Endothelial cell of umbilical vein (primary cell): Measurements from ENCODE around the gene DDX27. TPM values are rescaled to one million over a fixed set of nuclear protein-coding genes. Genes with fewer than 3 reads are reported as not detected.

Experiments
- BruUV-seq: library from RNA; stranded (reverse); fragments of 400-500 nt; replicated peaks from 2 replicates; lab custom pipeline; 2021; lab: Mats Ljungman, UMichigan
- CTCF ChIA-PET: fragments of 300-600, 350-600 bp; sonication (Branson Sonifier 250); formaldehyde crosslinking; loops from one replicate; lab custom pipeline; 2021; ENCODE audit warnings: antibody characterized with exemption, inconsistent platforms; lab: Charles Lee
- POLR2A ChIA-PET: fragments of 300-600, 350-600 bp; sonication (Branson Sonifier 250); formaldehyde crosslinking; loops from one replicate; lab custom pipeline; 2021; ENCODE audit warnings: antibody characterized with exemption, inconsistent platforms; lab: Charles Lee
- DNase-seq: peaks from one replicate; pipeline ENCODE4 v3.0.0-alpha.2; 2011; ENCODE audit warnings: low read depth, low spot score
- FAIRE-seq: peaks from 2 replicates; lab custom pipeline; 2011; peaks lifted over from hg19 to GRCh38; lab: Jason Lieb, UNC
- H2AFZ ChIP-seq: 2 replicates; pipeline ENCODE4 v1.6.0; 2012; ENCODE audit warnings: low read depth, low read length, control low read depth, inconsistent platforms
- H3K27ac ChIP-seq: 2 replicates; pipeline ENCODE4 v1.5.1; 2011; ENCODE audit warnings: low read depth, mild to moderate bottlenecking, control low read depth, low read length, moderate library complexity; ENCODE audit not compliant: insufficient read depth
- H3K27me3 ChIP-seq, 2 experiments: 2 replicates each; pipeline versions ENCODE4 v1.6.0 to v1.6.1; 2011; ENCODE audit warnings: low read length in 2 of 2, mixed read lengths in 1 of 2; ENCODE audit not compliant: control insufficient read depth in 2 of 2, insufficient read depth in 2 of 2
- H3K36me3 ChIP-seq, 2 experiments: 2 replicates in 1 of 2; 3 replicates in 1 of 2; pipeline ENCODE4 v1.5.1; 2011; ENCODE audit warnings: low read length in 2 of 2, mild to moderate bottlenecking in 1 of 2, moderate library complexity in 1 of 2; ENCODE audit not compliant: control insufficient read depth in 2 of 2, insufficient read depth in 2 of 2; ENCODE audit errors: extremely low read depth in 1 of 2
- H3K4me1 ChIP-seq: 3 replicates; pipeline ENCODE4 v1.5.1; 2011; ENCODE audit warnings: mild to moderate bottlenecking, low read length; ENCODE audit not compliant: control insufficient read depth, insufficient read depth; ENCODE audit errors: extremely low read depth
- H3K4me2 ChIP-seq: 2 replicates; pipeline ENCODE4 v1.6.1; 2011; ENCODE audit warnings: low read length, control low read depth, mixed read lengths; ENCODE audit not compliant: insufficient read depth
- H3K4me3 ChIP-seq, 3 experiments: fragments of 200-600 bp in 1 of 3; sonication (generic), shearing (Covaris generic) in 1 of 3; replicated peaks in 1 of 3; 2 replicates each; pipeline ENCODE4 v1.5.1; 2011 to 2016; ENCODE audit warnings: control low read depth in 3 of 3, low read length in 3 of 3, mild to moderate bottlenecking in 2 of 3, inconsistent platforms in 1 of 3, low read depth in 1 of 3, moderate library complexity in 1 of 3; ENCODE audit not compliant: insufficient read depth in 1 of 3
- H3K79me2 ChIP-seq: 2 replicates; pipeline ENCODE4 v1.6.0; 2012; ENCODE audit warnings: low read length, inconsistent platforms; ENCODE audit not compliant: control insufficient read depth, insufficient read depth
- H3K9ac ChIP-seq: replicated peaks from 2 replicates; pipeline ENCODE3; 2011; ENCODE audit warnings: low read length, control low read depth; ENCODE audit not compliant: insufficient read depth; ENCODE audit errors: extremely low read depth
- H3K9me1 ChIP-seq: replicated peaks from 3 replicates; pipeline ENCODE4 v1.6.0; 2011; ENCODE audit warnings: mild to moderate bottlenecking, low read length; ENCODE audit not compliant: control insufficient read depth, insufficient read depth; ENCODE audit errors: extremely low read depth
- H3K9me3 ChIP-seq: replicated peaks from 2 replicates; pipeline ENCODE4 v1.5.1; 2012; ENCODE audit warnings: low read length, inconsistent platforms; ENCODE audit not compliant: control insufficient read depth, insufficient read depth
- H4K20me1 ChIP-seq: replicated peaks from 2 replicates; pipeline ENCODE3; 2011; ENCODE audit warnings: mild to moderate bottlenecking, low read length; ENCODE audit not compliant: control insufficient read depth, insufficient read depth; ENCODE audit errors: extremely low read depth
- CTCF ChIP-seq, 2 donors: IDR thresholded peaks; 1 replicate in 1 of 2; 2 replicates in 1 of 2; pipeline ENCODE4 v1.5.1; 2011; ENCODE audit warnings: low read length in 2 of 2, mild to moderate bottlenecking in 2 of 2, moderate library complexity in 2 of 2, control low read depth in 1 of 2, inconsistent platforms in 1 of 2, low read depth in 1 of 2; ENCODE audit not compliant: insufficient read depth in 1 of 2; ENCODE audit errors: extremely low read depth in 1 of 2
- EZH2 ChIP-seq: IDR thresholded peaks from 2 replicates; pipeline ENCODE4 v1.6.1; 2012; ENCODE audit warnings: borderline replicate concordance, low read depth, mild to moderate bottlenecking, moderate library complexity, low read length, inconsistent platforms; ENCODE audit not compliant: severe bottlenecking
- FOS ChIP-seq: IDR thresholded peaks from 2 replicates; pipeline ENCODE4 v1.6.1; 2011; ENCODE audit warnings: mild to moderate bottlenecking, low read length, moderate library complexity, borderline replicate concordance; ENCODE audit not compliant: insufficient read depth
- GATA2 ChIP-seq: IDR thresholded peaks from 2 replicates; pipeline ENCODE4 v1.7.0; 2011; ENCODE audit warnings: low read depth, mild to moderate bottlenecking, moderate library complexity, mixed read lengths, low read length; ENCODE audit not compliant: insufficient read length, insufficient read depth
- JUN ChIP-seq: IDR thresholded peaks from 2 replicates; pipeline ENCODE4 v1.6.1; 2011; ENCODE audit warnings: borderline replicate concordance, low read depth; ENCODE audit not compliant: insufficient read length, insufficient read depth
- MAX ChIP-seq: IDR thresholded peaks from 2 replicates; pipeline ENCODE4 v1.6.1; 2011; ENCODE audit not compliant: insufficient read depth, insufficient read length
- MYC ChIP-seq: IDR thresholded peaks from one replicate; pipeline ENCODE4 v1.6.1; 2011; ENCODE audit warnings: mild to moderate bottlenecking, low read depth, low read length
- POLR2A ChIP-seq: IDR thresholded peaks from 2 replicates; pipeline ENCODE4 v1.6.1; 2012; ENCODE audit warnings: low read depth, mild to moderate bottlenecking, control low read depth, low read length
- POLR2AphosphoS5 ChIP-seq: IDR thresholded peaks from 2 replicates; pipeline ENCODE4 v1.6.1; 2012; ENCODE audit warnings: low read depth, mild to moderate bottlenecking, control low read depth, low read length, moderate library complexity; ENCODE audit not compliant: insufficient read depth
- dilution Hi-C: fragments of 300-500 bp; cut with MboI; formaldehyde crosslinking; loops from one replicate; pipeline ENCODE4 v1.15.0; 2019; ENCODE audit warnings: low sequenced_read_pairs; ENCODE audit not compliant: extremely low pct_ligation_motif_present
- intact Hi-C: fragments of 100-400 bp; cut with micrococcal nuclease; formaldehyde crosslinking; loops from one replicate; pipeline ENCODE4 v1.10.0; 2022
- polyA plus RNA-seq, 4 experiments: library from polyadenylated mRNA; depleted of rRNA in 3 of 4; stranded (reverse) in 3 of 4; unstranded in 1 of 4; fragments of >200 nt; gene quantifications; 2 replicates each; pipeline versions ENCODE4 v1.2.1 to v1.2.3, GENCODE V29; 2011 to 2012; ENCODE audit warnings: missing spikeins in 1 of 4
- total RNA-seq: library from RNA; stranded (reverse); gene quantifications from 2 replicates; pipeline ENCODE4 v1.2.3, GENCODE V29; 2021

DDX27 gene
- total and polyA plus RNA-seq, 2 donors (not counting 3 experiments of a cell fraction or from before 2014, with no cell fraction given): 24.0 to 25.7 TPM

- H3K79me2 ChIP-seq: no peaks in the 10 kb centered on the region
- FAIRE-seq: no peak
- intact Hi-C loops: no loop called here
- TF ChIP-seq EZH2 (no peak), GATA2 (no peak), MYC (no peak), POLR2A (no peak), JUN (no peak), FOS (no peak), MAX (no peak), CTCF (IDR thresholded peaks at IDR 0.05; ENCODE audit: extremely low read depth in 1 of 2, insufficient read depth in 1 of 2, low read depth in 1 of 2, low read length in 2 of 2) (no peak), POLR2AphosphoS5 (no peak)
- H3K9me3 ChIP-seq: no peaks in the 10 kb centered on the region
- ChIA-PET CTCF (no interaction called here), POLR2A (no interaction called here)
- dilution Hi-C loops: no loop called here
- no peaks in the 10 kb centered on the region for H3K27me3 ChIP-seq
- no peaks in the 10 kb centered on the region for H3K9me1 ChIP-seq
- no peaks in the 10 kb centered on the region for H3K36me3 ChIP-seq
- H3K4me2 ChIP-seq: no peak overlapping the region
- no TSS peak for BruUV-seq
- H4K20me1 ChIP-seq: no peaks in the 10 kb centered on the region
- H3K9ac ChIP-seq: no peak overlapping the region
- no peaks in the 10 kb centered on the region for H3K4me1 ChIP-seq
- H3K27ac ChIP-seq: no peak overlapping the region
- no peak overlapping the region for H2AFZ ChIP-seq
- DNase-seq: no peak
- H3K4me3 ChIP-seq: no peak overlapping the region
Measured at GRCh38 chr20:49210101-49210756, 9.0 kb upstream of the DDX27 start.
